Activated CD8-positive, alpha-beta memory T cell treated with anti-CD3 and anti-CD28 coated beads for 24 hours (primary cell): ENCODE data around the gene SSRP1.
"Not testable (repeated sequence)": the region's sequence is repeated elsewhere in the genome, so short reads cannot be mapped to it uniquely, and the experiment has no call there.

Experiments
- DNase-seq: peaks from one replicate; pipeline ENCODE4 v3.0.0-alpha.2; 2020

The SSRP1 gene

GRCh38 chr11:57358991-57359390, 23.3 kb upstream of the SSRP1 start:
- DNase-seq: no peak

DNA sequence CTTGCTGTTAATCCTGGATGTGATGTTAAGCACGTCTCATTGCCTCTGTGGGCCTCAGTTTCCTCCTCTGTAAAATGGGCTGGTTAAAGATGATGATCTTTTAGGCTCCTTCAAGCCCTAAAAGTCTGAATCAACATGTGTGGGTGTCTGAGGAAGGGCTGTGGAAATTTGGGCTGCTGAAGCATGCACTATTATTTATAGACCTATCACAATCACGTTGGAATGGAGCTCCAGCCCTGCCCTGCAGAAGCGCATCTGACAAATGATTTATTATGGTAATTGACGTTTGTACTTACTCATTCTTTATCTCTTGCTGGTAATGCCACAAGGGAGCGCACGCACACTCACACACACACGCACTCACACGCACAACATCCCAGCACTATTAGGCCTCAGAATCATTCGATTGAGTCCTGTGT, 22.9 kb upstream of the SSRP1 start:
- no peak for DNase-seq

DNA sequence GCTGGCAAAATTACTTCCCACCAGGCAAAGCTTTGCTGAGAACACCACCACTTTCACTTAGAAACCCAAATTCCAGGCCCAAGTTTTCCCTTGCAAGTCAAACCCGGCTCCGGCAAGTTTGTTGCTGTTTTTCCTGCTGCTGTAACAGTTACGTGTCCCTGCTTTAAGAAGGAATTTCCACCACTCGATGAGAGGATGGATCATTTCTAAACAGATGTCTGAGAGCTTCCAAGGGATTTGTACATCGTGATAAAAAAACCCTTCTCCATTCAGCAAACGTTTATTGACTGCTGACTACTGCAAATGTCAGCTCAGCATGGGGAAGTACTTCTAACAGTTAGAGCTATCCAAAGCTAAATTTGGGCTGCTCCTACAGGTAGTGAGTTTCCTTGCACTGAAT, 22.2 kb upstream of the SSRP1 start:
- DNase-seq: no peak

DNA sequence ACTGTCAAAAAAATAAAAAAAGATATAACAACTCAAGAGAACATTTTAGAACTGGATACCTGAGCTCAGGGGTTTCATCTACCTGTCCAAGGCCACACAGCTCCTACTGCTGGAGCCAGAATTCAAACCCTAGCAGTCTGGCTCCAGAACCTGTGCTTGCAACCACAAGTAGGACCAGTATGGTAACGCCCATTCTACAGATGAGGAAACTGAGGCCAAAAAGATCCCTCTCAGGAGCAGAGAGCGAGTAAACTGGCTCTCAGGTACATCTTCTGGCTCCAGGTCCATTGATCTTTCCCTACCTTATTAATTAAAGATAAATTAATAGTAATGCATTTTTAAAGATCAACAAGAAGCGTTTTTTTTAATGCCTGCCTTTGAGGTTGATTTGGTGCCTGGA, 21.6 kb upstream of the SSRP1 start:
- DNase-seq: no peak

- DNase-seq: no peak
Measured at GRCh38 chr11:57356268-57356667, 20.6 kb upstream of the SSRP1 start.

DNA sequence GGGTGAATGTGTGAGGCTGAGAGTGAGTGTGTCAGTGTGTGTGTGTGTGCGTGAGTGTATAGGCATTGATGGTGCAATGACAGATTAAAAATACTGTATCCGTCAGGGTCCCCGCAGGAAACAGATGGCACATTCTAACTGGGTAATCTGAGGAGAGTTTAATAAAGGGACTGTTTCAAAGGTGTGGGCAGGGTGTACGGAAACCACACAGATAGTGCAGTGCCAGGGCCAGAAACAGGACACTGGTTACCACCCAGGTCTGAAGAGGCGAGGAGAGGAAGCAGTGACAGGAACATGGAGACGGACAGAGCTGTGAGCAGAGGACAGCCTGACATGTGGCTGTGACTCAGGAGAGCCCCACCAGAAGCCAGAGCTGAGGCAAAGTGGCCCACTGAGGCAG, 19.0 kb upstream of the SSRP1 start:
- DNase-seq: no peak

GRCh38 chr11:57353852-57354251, 18.2 kb upstream of the SSRP1 start:
- no peak for DNase-seq

- DNase-seq: no peak
Measured at GRCh38 chr11:57353446-57353845, 17.8 kb upstream of the SSRP1 start.

DNA sequence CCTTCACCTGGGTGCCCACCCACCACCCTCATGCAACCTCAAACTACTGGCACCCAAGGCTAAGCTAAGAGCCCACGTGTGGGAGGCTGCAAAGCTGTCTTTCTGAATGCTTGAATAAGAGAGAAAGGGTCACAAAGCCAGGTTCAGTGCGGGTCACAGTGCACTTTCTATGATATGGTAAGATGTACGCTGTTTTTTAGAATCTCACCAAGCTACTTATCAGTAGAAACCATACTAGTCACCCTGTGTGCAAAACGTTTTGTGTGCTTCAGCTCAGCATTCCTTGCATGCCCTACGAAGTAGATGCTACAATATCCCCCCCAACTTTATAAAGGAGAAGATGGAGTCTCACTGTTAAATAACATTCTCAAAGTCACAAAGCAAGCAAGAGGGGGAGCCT, 17.3 kb upstream of the SSRP1 start:
- DNase-seq: no peak

- DNase-seq: peak; percentile 85
Measured at GRCh38 chr11:57349491-57350274, 14.0 kb upstream of the SSRP1 start.

DNA sequence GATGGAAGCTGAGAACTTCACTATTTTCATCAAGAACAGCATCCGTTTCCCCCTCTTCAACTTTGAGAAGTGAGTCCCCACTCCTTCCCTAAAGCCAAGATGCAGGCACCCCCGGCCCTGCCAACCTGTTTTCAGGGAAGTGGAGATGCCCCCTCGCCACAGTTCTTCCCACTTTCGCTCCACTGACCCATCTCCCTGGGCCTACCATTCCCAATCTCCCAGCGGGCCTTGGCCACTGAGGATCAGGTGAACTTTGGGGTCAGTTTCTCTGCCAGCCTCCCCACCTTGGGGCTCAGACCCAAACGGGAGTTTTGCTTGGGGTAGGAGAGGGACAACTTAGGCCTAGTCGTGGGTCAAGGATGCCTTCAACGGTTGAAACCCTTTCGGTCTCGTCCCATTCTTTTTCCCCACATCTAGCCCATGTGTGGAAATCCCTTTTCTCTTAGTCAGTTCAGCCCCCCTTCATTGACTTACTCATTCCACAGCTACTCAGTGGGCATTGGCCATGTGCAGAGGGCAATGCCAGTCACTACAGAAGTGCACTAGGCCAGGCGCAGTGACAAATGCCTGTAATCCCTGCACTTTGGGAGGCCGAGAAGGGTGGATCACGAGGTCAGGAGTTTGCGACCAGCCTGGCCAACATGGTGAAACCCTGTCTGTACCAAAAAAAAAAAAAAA, 13.1 kb upstream of the SSRP1 start:
- DNase-seq: no peak

GRCh38 chr11:57348052-57348451, 12.4 kb upstream of the SSRP1 start:
- no peak for DNase-seq

- no peak for DNase-seq
Measured at GRCh38 chr11:57347336-57347735, 11.6 kb upstream of the SSRP1 start.

- peak; percentile 86 for DNase-seq
Measured at GRCh38 chr11:57345555-57346211, 10.0 kb upstream of the SSRP1 start.

DNA sequence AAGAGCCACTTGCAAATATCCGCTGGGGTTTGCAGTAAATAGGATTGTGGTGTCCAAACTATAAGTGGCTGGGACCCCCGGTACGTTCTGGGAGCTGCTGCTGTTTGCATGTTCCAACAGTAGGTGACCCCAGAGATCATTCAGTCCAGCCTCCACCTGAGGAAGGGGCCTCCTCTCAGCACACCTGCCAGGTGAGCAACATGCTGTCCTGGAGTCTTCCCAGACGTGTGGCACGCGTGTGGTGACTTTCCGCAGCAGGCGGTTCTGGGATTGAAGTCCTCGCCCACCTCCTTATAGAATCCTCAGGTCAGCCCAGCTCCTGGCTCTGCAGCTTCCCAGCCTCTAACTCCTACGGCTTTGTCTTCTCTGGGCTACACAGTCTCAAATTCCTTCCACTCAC, 9.1 kb upstream of the SSRP1 start:
- DNase-seq: no peak

GRCh38 chr11:57343825-57344224, 8.1 kb upstream of the SSRP1 start:
- DNase-seq: no peak

- DNase-seq: no peak
Measured at GRCh38 chr11:57342702-57343101, 7.0 kb upstream of the SSRP1 start.

DNA sequence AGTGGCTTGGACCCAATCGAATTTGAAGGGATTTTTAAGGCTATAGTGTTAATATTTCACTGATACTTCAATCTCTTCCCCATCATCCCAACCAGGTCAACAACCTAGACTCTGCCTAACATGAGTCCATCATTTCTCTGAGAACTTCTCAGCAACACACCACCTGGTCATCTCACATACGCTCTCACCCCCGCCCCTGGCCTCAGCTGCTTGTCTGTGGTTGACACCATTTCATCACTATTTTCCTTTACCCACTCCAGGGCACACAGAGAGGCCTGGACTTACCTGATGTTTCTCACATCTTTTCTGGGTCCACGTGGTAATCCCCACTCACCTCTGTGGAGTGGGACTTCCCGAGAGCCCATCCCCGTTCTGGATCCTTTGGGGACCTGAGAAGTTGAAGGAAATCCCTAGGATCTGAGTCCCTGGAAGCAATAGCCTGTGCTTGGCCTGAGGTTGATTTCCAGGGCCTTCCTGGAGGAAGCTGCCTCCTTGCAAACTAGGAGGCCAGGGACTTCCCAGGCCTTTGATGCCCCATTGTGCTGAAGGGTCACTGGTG, 5.6 kb upstream of the SSRP1 start:
- DNase-seq: no peak

DNA sequence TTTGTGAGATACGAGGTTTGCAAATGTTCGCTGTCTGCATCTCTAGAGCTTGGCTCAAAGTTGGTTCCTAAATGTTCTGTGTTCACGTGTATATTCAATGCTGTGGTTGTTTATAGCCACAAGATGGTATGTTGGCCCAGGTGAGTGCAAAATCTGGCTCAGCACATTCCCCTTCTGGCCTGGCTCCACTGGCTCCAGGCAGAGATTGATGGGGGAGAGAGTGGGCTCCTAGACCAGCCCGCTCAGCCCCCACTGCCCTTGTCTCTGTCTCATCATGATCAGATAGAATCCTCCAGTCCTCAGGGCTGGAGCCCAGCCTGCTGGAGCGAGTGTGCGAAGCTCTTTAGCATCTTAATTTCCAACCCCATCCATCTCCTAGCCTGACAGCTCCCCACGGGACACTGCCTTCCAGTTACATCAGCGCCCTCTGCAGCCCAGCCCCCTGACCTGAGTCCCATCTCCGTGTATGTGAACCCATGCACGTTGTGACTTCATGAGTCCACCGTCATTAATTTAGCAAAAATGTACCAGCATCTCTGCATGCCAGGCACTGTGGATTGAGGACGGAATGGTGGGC, 4.4 kb upstream of the SSRP1 start:
- no peak for DNase-seq

GRCh38 chr11:57339328-57339727, 3.6 kb upstream of the SSRP1 start:
- no peak for DNase-seq

DNA sequence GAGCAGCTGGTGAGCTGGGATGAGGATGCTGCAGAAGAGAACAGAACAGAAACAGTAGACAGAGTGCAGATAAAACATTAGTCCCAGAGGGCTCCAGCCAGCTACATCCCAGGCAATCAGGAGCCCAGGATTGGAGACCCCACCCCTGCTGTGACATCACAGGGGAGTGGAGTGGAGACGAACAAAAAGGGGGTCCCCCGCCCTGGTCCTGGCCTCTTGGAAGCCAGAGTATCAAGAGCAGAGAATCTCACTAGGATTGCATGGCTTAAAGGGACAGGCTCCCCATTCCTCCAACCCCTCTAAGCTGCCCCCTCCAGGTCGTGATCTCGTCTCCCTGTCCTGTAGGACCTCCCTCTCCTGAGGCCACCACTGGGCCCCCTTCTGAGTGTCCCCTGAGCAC, 2.5 kb upstream of the SSRP1 start, which contains the start of gene P2RX3:
Gene P2RX3 (plus strand): TSS at position 211 of the 400 bp plus-strand sequence. CDS start 199 bp downstream, outside the sequence.
- no peak for DNase-seq

DNA sequence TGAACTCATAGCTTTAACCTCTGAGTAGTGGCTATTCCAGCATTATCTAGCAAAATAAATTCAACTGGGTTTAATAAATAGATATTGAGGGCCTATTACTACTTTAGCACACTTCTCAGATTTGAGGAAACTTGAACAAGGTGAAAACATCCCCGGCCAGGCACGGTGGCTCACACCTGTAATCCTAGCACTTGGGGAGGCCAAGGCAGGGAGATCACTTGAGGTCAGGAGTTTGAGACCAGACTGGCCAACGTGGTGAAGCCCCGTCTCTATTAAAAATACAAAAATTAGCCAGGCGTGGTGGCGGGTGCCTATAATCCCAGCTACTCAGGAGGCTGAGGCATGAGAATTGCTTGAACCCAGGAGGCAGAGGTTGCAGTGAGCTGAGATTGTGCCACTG, 1.2 kb upstream of the SSRP1 start:
- not testable (repeated sequence) for DNase-seq

DNA sequence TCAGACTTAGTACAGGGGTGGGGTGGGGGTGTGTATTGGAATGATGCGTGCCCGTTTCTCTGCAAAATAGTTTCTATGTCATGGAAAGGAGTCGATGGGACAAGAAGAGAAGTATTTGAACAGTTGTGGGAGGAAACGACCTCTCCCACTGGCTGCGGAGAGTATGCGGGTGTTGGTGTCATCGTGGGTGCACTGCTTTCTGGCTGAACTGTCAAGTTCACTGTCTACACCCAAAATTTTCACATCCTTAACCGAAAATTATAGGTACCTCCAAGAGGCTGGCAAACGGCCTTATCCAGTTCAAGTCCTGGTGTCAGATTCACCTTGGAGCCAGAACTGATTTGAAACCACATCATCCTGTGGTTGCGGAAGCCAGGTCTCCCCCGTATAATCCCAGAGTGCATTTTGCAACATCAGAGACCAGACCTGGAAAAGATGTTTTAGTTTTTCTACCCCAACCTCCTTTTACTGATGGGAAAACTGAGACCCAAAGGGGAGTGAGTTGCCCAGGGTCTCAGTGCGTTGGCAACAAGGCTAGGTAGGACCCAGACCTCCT, 497 bp upstream of the SSRP1 start:
- no peak for DNase-seq
